Mucosa of rectum (tissue), 2 donors: ENCODE data around the gene ITGB4.

ENCODE experiments used
- H3K27ac ChIP-seq, 2 donors: one replicate each; pipeline ENCODE4 v1.7.0; 2013; ENCODE audit warnings: inconsistent platforms in 2 of 2, low read depth in 2 of 2, low read length in 2 of 2
- H3K27me3 ChIP-seq, 2 donors: one replicate each; pipeline ENCODE4 v1.7.0; 2013; ENCODE audit warnings: low read length in 2 of 2; ENCODE audit not compliant: control insufficient read depth in 2 of 2, insufficient read depth in 2 of 2
- H3K36me3 ChIP-seq, 2 donors: one replicate each; pipeline ENCODE4 v1.7.0; 2013; ENCODE audit warnings: low read length in 2 of 2; ENCODE audit not compliant: control insufficient read depth in 2 of 2, insufficient read depth in 2 of 2
- H3K4me1 ChIP-seq, 2 donors: one replicate each; pipeline ENCODE4 v1.7.0; 2013; ENCODE audit warnings: low read length in 2 of 2, mild to moderate bottlenecking in 1 of 2; ENCODE audit not compliant: control insufficient read depth in 2 of 2, insufficient read depth in 2 of 2
- H3K4me3 ChIP-seq, 2 donors: one replicate each; pipeline ENCODE4 v1.7.0; 2013; ENCODE audit warnings: low read length in 2 of 2
- H3K9ac ChIP-seq, 2 donors: one replicate each; pipeline ENCODE4 v1.7.0; 2013; ENCODE audit warnings: low read length in 2 of 2, low read depth in 1 of 2, mild to moderate bottlenecking in 1 of 2
- H3K9me3 ChIP-seq, 2 donors: one replicate each; pipeline ENCODE4 v1.7.0; 2013; ENCODE audit warnings: low read length in 2 of 2; ENCODE audit not compliant: control insufficient read depth in 2 of 2
- donor health status: healthy.
- donor health status: Normal muscosa, but diverticular disease.

Gene ITGB4

GRCh38 chr17:75695830-75696271, 25.4 kb upstream of the ITGB4 start:
- Histone ChIP-seq H3K9me3 (no peaks in the 10 kb centered on the region), H3K27me3 (no peaks in the 10 kb centered on the region), H3K4me1 (peaks cover 32 to 52% of the 10 kb centered on the region in 2 donors), H3K4me3 (no peak overlapping the region), H3K27ac (peak overlapping the region; percentile 93 to 95), H3K36me3 (peaks cover 32 to 58% of the 10 kb centered on the region in 2 donors), H3K9ac (peak overlapping the region; percentile 43 to 54)

DNA sequence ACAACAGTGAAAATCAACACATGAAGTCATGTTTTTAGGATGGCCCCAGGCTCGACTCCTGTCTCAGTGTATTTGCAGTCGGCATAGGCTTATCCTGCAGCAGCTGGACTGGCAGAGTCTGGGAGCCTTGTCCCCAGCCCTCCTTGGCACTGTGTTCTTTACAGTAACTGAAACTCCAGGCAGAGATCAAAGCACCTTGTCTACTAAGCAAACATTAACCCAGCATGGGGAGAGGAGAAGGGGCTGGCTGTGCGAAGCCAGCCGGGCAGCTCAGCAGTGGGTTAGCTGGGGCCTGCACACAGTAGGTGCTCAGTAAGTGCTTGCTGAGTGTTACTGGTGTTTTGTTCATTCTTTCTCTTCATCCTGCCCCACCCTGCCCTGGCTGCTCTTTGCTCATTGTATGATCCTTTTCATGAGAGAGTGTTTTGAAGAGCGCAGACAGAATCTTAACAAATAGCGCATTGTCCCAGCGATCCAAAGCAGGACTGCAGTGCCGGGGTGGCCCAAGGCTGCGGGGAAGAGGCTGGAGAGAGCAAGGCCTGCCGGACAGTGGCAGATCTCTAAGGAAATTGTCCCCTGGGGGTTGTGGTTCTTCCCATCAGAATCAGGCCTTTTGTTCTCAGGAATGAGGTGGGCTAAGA, 23.5 kb upstream of the ITGB4 start:
- H3K4me1 ChIP-seq = peaks cover 32 to 47% of the 10 kb centered on the region in 2 donors

GRCh38 chr17:75698659-75699058, 22.6 kb upstream of the ITGB4 start:
- Histone ChIP-seq H3K4me3 (no peak overlapping the region), H3K9ac (no peak overlapping the region), H3K36me3 (peaks cover 40 to 59% of the 10 kb centered on the region in 2 donors), H3K9me3 (no peaks in the 10 kb centered on the region), H3K27ac (peak overlapping the region; percentile 93 to 95), H3K27me3 (no peaks in the 10 kb centered on the region), H3K4me1 (peaks cover 32 to 40% of the 10 kb centered on the region in 2 donors)

More for the DNA sequence above, 23.5 kb upstream of the ITGB4 start:
- peak overlapping the region; percentile 48 to 86 for H3K9ac ChIP-seq
- H3K4me3 ChIP-seq = peak overlapping the region in 1 of 2 donors; percentile 58
- no peaks in the 10 kb centered on the region for H3K27me3 ChIP-seq
- H3K27ac ChIP-seq = peak overlapping the region; percentile 93 to 95
- no peaks in the 10 kb centered on the region for H3K9me3 ChIP-seq
- peaks cover 39 to 58% of the 10 kb centered on the region in 2 donors for H3K36me3 ChIP-seq

DNA sequence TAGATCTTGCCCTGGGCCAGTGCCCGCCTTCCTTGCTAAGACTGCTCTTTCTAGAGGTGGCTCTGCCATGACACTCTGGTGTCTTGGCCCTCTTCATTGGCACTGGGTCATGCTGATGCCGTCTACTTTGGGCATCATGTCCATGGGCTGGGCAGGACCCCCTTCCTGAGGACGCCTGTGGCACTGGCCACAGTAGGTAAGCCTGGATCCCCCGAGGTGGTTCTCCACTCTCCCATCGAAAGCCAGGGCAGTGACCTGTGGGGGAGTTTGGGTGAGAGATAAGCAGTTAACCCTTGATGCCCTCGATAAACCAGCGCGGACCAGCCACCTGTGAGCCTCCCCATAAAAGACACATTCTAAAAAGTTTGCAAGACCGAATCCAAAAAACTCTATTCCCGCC, 20.0 kb upstream of the ITGB4 start:
- peaks cover 57 to 65% of the 10 kb centered on the region in 2 donors for H3K36me3 ChIP-seq
- H3K27me3 ChIP-seq = no peaks in the 10 kb centered on the region
- no peak overlapping the region for H3K4me3 ChIP-seq
- H3K9me3 ChIP-seq = no peaks in the 10 kb centered on the region
- H3K4me1 ChIP-seq = peaks cover 23 to 25% of the 10 kb centered on the region in 2 donors
- H3K9ac ChIP-seq = no peak overlapping the region
- H3K27ac ChIP-seq = peak overlapping the region; percentile 38 to 48

- no peak overlapping the region for H3K4me3 ChIP-seq
- H3K36me3 ChIP-seq = peaks cover 71 to 83% of the 10 kb centered on the region in 2 donors
- H3K27me3 ChIP-seq = no peaks in the 10 kb centered on the region
- no peak overlapping the region for H3K27ac ChIP-seq
- peaks cover 7 to 9% of the 10 kb centered on the region in 2 donors for H3K4me1 ChIP-seq
- H3K9me3 ChIP-seq = no peaks in the 10 kb centered on the region
- no peak overlapping the region for H3K9ac ChIP-seq
Measured at GRCh38 chr17:75703191-75703590, 18.1 kb upstream of the ITGB4 start.

- H3K27ac ChIP-seq = no peak overlapping the region
- H3K4me1 ChIP-seq = peaks cover 4 to 6% of the 10 kb centered on the region in 2 donors
- H3K4me3 ChIP-seq = no peak overlapping the region
- H3K27me3 ChIP-seq = no peaks in the 10 kb centered on the region
- H3K9ac ChIP-seq = no peak overlapping the region
- peaks cover 71 to 87% of the 10 kb centered on the region in 2 donors for H3K36me3 ChIP-seq
- no peaks in the 10 kb centered on the region for H3K9me3 ChIP-seq
Measured at GRCh38 chr17:75703591-75703990, 17.7 kb upstream of the ITGB4 start.

DNA sequence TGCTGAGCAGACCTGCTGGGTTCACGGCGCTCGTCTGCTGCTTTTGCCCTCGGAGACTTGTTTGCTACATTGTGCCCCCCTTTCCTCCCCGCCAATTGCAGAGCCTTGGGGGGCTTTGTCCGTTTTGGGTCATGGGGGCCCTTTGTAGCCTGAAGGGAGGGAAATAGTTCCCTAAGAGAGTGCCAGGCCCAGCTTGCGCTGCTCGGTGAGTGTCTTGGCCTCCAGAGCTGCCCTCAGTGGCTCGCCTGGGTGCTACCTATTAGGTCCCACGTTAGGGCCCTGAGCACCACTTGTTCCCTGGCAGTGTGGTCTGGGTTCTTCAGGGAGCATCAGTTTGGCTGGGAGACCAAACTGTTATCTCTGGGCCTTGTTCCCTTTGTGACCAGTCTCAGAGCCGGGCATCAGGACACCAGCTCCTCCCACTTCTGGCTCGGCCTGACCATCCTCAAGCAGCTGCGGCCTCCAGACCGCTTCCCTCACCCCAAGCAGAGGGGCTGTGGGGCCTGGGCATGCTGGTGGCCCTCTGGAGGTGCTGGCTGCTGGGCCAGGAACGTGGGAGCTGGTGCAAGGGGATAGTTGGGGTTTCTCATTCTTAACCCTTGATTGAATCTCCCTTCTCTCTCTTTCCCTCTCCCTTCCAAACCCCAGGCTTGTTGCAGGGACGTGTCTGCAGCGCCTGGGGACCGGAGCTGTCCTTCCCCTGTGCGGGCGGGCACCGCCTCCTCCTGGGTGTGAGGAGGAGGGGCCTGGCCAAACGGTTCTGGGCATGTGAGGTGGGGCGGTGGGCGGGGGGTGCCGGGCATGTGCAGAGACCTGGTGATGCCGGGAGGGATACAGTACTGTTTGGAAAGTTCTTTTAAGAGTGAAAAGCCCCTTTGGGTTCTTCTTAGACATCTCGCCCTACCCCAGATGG, 16.0 kb upstream of the ITGB4 start:
- H3K27me3 ChIP-seq = no peaks in the 10 kb centered on the region
- peaks cover 66 to 78% of the 10 kb centered on the region in 2 donors for H3K36me3 ChIP-seq
- no peak overlapping the region for H3K27ac ChIP-seq
- no peaks in the 10 kb centered on the region for H3K4me1 ChIP-seq
- H3K9ac ChIP-seq = no peak overlapping the region
- no peaks in the 10 kb centered on the region for H3K9me3 ChIP-seq
- H3K4me3 ChIP-seq = no peak overlapping the region

GRCh38 chr17:75706042-75706728, 15.1 kb upstream of the ITGB4 start:
- no peaks in the 10 kb centered on the region for H3K27me3 ChIP-seq
- H3K27ac ChIP-seq = no peak overlapping the region
- H3K9ac ChIP-seq = no peak overlapping the region
- H3K36me3 ChIP-seq = peaks cover 56 to 69% of the 10 kb centered on the region in 2 donors
- H3K4me3 ChIP-seq = no peak overlapping the region
- no peaks in the 10 kb centered on the region for H3K4me1 ChIP-seq
- H3K9me3 ChIP-seq = no peaks in the 10 kb centered on the region

GRCh38 chr17:75707079-75707571, 14.1 kb upstream of the ITGB4 start:
- no peaks in the 10 kb centered on the region for H3K9me3 ChIP-seq
- no peaks in the 10 kb centered on the region for H3K27me3 ChIP-seq
- H3K4me1 ChIP-seq = no peaks in the 10 kb centered on the region
- H3K27ac ChIP-seq = no peak overlapping the region
- H3K4me3 ChIP-seq = no peak overlapping the region
- no peak overlapping the region for H3K9ac ChIP-seq
- H3K36me3 ChIP-seq = peaks cover 50 to 62% of the 10 kb centered on the region in 2 donors
